Stimulated activated CD8-positive, alpha-beta memory T cell treated with anti-CD3 and anti-CD28 coated beads, Interleukin-4, amount 100 ng/mL, for 48 hours (primary cell): ENCODE data around the gene MAN1A1.
A peak's percentile ranks its signal among the peaks of the same experiment; 100 is the strongest.
"Not testable (repeated sequence)": the region's sequence is repeated elsewhere in the genome, so short reads cannot be mapped to it uniquely, and the experiment has no call there.

Experiments
- DNase-seq: peaks from one replicate; pipeline ENCODE4 v3.0.0-alpha.2; 2020

Gene MAN1A1

DNA sequence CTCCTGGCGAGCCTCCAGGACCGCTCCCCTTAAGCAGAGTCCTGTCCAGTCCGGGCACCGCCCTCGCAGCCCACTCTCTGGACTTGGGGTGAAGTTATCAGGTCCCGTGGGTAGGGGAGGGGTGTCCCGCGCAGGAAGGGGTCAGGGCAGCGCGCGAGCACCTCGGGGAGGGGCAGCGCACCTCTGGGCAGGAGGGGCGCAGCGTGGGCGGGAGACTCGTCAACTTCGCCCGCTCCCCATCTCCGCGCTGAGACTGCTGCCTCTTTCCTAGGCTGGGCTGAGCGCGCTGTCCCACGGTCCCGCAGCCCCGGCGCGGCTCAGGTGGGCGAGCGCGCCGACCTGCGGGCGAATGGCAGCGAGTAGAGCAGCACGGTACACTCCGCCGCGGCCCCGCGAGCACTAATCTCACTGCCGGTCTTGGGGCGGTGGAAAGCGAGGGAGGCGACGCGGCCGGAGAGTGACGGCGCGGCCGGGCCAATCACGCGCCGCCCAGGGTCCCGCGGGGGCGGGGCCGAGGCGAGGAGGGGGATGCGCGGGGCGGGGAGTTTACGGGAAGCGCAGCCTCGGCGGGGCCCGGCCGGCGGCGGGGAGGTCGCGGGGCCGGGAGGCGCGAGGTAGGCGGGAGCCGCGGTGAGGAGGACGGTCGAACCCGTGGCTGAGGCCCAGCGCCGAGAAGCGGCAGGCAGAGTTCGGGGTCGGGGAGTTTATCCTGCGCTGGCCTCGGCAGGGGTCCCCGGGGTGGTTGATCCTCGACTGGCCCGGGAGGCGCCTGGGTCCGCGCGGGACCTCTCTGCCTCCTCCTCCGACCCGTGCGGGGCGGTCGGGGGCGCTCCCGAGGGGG is at the start of gene MAN1A1:
MAN1A1 (minus strand) TSS at position 401 of the 841 bp plus-strand sequence. CDS start 696 bp downstream, outside the sequence.
- peak; percentile 92 for DNase-seq

DNA sequence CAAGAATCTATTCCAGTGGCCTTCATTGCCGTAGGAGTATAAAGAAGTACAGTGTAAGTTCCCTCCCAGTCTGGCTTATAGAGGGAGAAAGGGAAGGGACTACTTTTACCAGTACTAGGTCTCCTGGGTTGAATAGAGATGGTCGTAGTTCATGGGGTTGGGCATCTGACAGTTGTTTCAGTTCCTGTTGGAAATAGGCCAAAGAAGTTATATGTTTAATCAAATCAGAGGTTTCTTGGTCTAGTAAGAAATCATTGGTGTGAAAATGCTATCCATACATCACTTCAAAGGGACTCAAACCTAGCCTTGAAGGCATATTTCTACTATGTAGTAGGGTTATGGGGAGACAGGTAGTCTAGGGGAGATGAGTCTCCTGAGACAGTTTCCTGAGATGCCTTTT is 45.6 kb upstream of the MAN1A1 start:
- DNase-seq = no peak

DNA sequence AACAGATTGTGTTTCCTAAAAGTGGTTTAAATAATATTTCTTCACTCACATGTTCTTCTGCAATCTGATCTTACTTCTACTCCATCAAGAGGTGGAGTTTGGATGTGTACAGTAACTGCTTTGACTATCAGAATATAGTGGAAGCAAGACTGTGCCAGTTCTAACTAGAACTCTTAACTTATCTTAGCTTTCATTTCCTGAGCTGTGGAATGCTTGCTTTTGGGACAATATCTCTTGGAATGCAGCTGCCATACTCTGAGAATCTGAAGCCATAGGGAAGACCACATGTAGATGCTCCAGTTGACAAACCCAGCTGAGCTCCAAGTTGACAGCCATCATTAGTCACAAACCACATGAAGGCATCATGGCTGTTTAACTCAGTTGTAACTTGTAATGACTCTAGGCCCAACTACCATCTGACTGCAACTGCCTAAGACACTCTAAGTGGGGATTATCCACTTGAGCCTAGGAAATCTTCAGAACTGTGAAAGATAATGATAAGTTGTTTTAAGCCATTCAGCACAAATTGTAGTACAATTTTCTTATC is 40.8 kb upstream of the MAN1A1 start:
- DNase-seq = no peak

DNA sequence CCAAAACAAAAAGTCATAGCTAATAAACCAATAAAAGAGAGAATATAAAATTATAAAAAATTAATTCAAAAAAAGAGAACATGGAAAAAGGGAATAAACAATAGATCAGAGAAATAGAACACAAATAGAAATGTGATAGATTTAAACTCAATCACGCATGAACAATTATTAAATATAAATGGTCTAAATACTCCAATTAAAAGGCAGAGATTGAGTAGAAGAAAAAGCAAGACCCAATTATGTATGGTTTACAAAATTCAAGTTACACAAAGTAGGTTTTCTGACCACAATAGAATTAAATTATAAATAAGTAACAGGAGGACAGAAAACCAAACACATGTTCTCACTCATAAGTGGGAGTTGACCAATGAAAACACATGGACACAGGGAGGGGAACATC is 36.4 kb upstream of the MAN1A1 start:
- DNase-seq = no peak

DNA sequence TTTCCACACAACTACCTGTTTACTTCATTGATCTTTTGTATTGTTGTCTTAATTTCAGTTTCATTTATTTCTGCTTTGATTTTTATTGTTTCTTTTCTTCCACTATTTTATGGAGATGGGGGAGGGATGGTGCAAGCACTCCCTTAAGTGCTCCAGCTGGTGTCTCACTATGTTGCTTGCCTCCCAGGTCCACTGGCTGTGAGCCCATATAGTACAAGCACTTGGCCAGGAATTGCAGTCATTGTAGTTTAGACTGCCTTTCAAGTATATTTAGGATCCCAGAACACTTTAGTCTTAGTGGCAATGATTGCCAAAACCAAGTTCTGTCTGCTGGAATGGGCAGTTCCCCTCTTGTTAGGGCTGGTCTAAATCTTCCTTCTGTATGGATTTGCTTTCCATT is 34.9 kb upstream of the MAN1A1 start:
- no peak for DNase-seq

GRCh38 chr6:119379809-119380208 is 30.2 kb upstream of the MAN1A1 start:
- no peak for DNase-seq

DNA sequence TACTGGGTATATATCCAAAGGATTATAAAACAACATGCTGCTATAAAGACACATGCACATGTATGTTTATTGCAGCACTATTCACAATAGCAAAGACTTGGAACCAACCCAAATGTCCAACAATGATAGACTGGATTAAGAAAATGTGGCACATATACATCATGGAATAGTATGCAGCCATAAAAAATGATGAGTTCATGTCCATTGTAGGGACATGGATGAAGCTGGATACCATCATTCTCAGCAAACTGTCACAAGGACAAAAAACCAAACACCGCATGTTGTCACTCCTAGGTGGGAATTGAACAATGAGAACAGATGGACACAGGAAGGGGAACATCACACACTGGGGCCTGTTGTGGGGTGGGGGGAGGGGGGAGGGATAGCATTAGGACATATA is 27.5 kb upstream of the MAN1A1 start:
- not testable (repeated sequence) for DNase-seq

- no peak for DNase-seq
These were observed 20.5 kb upstream of the MAN1A1 start for GRCh38 chr6:119370080-119370479.

GRCh38 chr6:119368921-119369320 is 19.4 kb upstream of the MAN1A1 start:
- no peak for DNase-seq

DNA sequence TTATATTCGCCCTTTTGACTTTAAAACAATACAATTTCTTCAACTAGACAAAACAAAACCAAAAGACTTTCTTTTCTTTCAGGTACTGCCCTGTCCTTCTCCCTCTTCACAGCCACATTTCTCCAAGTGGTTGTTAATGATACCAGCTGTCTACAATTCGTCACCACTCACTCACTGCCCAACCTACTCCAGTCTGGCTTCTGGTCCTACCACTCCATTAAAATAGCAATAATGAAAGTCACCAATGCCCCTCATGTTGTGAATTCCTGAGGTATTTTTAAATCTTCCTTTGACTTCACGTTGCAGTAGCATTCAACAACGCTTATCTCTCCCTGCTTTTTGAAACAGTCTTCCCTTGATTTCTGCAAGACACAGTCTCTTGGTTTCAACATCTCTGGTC is 11.6 kb upstream of the MAN1A1 start:
- no peak for DNase-seq

- no peak for DNase-seq
These were observed 10.8 kb upstream of the MAN1A1 start for GRCh38 chr6:119360262-119360915.

DNA sequence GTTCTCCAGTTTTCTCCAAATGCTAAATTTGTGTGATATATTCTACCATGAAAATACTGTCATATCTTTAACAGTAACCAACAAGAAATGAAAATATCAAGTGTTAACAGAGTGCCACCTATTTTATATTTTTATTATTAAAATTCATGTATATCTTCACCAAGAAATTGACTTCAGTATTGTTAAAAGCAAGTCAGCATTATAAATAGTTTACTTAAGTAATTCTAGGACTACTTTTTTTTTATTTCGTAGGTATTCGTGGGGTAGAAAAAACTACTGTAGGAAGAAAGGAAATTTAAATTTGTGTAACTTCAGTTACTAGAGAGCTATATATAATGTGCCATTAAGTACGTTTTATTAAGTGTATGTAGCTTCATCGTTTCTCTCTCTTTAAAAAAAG is 6.3 kb upstream of the MAN1A1 start:
- DNase-seq = no peak

GRCh38 chr6:119355157-119355556 is 5.6 kb upstream of the MAN1A1 start:
- no peak for DNase-seq

GRCh38 chr6:119353696-119354095 is 4.1 kb upstream of the MAN1A1 start:
- no peak for DNase-seq

DNA sequence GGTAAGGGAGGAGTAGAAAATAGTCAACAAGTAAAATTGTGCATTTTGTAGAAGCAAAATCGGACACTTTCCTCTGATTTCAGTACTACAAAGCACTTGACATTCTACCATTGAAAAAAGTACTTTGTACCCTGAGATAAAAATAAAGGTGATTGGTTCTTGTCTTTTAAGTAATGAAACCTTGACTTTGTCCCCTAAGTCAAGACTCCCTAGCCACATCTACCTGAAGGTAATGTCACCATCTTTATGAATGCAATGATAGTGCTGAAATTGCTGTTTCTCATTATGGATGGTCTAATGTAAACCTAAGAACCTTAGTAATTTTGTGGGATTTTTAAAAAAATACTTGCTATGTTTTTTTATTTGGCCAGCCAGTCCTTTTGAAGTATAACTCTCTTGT is 2.4 kb upstream of the MAN1A1 start:
- no peak for DNase-seq

DNA sequence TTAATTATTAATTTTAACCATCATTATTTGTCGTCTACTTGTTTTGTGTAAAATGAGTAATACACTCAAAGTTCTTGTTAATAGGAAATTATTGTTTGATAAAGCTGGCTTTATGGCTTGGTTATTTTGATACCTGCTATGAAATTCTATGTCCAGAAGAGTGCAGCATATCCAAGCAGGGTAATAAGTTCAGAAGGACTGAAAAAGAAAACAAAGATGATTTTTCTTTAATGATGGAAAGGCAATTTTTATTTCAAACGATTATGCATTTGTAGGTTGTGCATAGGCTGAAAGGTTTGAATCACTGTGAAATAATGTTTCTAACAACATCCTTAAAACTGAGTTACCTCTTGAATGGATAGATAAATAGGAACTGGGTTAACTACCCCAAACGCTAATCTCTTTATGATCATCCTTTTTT is 1.4 kb upstream of the MAN1A1 start:
- DNase-seq = no peak

DNA sequence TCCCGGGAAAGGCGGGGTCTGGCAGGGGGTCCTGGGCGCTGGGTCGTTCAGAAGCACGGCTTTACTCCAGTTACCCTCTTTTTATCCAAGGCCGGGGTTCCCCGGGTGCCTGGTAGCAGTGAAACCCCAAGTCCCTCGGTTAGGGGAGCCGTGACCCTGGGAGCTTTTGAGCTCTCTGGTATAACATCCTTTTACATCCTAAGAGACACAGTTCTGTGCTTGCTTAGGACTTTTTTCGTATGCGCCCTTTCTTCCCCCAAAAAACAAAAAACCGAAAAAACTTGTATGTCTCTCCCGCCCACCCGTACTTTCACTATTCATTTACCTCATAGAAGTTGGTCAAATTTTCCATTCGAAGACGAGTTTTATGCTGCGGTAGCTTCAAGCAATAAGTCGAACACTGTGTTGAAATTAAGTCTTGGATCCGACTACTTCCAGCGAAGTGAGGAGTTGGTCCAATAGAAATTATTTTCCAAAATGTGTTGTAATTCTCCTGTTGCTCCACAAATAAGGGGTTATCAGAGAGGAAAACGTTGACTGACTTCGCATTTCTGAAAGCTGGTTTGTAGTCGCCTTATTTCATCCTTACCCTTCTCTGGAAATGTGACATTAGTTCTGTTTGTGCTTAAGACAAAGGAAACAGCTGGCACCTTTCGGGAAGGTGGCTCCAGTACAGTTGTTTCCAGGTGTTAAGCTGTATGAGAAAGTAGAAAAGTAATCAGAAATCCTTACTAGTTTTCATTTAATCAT is 816 bp upstream of the MAN1A1 start:
- peak; percentile 64 for DNase-seq

- peak; percentile 51 for DNase-seq
These were observed 707 bp downstream of the MAN1A1 start for GRCh38 chr6:119348748-119349360.

- DNase-seq = peak; percentile 64
These were observed 1.3 kb downstream of the MAN1A1 start for GRCh38 chr6:119348096-119348747.

- DNase-seq = peak; percentile 51
These were observed 2.0 kb downstream of the MAN1A1 start for GRCh38 chr6:119347466-119348095.

DNA sequence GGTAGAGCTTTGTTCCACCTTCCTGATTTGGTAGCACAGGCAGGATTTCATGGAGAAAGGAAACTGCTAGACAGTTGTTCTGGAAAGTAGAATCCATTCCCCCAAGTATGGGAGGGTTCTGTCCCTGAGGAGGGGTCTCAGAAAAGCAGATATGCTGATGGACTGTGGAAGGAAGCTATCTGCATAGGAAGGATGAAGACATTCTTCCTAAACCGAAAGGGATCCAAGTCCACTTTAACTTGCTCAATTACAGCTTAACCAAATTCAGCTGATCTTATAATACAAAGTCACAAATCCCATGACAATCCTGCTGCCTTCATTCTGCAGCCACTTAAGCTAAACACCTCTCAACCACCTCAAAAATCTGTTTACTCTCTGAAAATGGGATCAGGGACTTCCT is 2.6 kb downstream of the MAN1A1 start:
- no peak for DNase-seq

- no peak for DNase-seq
These were observed 3.1 kb downstream of the MAN1A1 start for GRCh38 chr6:119346450-119346849.
